ENCODE data around the gene NAV2.

Gene NAV2

GRCh38 chr11:19689281-19690000 lies 23.2 kb upstream of the NAV2 start:
- H3K4me3 ChIP-seq (ENCODE audit: low read depth, low read length): no peak overlapping the region
- no peak for TF ChIP-seq CTCF (IDR thresholded peaks at IDR 0.05; ENCODE audit: low read depth, low read length, missing control alignments)
- DNase-seq (ENCODE audit: low read depth): no peak

DNA sequence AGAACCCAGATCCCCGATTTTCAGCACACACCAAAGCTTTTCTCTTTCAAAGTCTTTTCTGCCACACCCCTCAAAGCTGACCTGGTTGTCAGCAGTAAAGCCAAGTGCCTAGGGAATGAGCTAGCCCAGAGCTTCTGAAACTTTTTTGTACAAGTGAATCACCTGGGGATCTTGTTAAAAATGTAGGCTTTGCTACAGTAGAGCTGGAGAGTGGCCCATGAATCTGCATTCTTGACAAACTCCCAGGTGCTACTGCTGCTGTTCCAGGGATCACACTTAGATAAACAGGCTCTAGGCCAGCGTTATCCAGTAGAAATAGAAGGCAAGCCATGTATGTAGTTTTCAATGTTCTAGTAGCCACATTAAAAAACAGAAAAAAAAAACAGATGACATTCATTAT lies 21.8 kb upstream of the NAV2 start:
- DNase-seq (ENCODE audit: low read depth): no peak
- H3K4me3 ChIP-seq (ENCODE audit: low read depth, low read length): no peak overlapping the region
- TF ChIP-seq CTCF (IDR thresholded peaks at IDR 0.05; ENCODE audit: low read depth, low read length, missing control alignments): no peak

DNA sequence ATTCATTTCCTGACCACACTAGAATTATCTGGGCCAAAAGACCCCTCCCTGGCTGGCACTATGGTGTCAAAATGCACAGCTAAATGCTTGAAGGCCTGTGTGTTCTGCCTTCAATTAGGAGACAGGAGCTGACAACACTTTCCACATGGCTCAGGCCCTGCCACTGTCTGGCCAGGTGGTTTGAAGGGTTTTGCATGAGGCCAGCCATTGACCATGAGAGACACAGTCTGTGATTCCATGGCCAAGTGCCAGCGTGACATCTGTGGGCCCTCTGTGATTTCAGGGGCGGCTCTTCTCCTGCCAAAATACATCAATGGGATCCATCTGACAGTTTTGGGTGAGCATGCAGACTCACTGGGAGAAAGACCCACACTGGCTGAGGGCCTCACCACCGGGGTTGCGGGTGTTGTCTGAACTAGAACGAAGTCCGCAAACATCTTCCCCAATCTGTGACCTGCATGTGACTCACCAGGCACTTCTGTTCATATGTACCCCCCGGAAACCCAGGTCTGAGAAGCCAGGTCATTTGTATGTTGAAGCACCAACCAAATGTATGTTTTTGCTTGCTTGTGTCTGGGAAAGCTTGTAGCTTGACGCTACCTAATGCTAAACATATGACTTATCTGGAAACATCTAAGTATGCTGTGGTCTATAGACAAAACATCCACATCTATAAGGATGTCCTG lies 20.7 kb upstream of the NAV2 start:
- H3K4me3 ChIP-seq (ENCODE audit: low read depth, low read length): no peak overlapping the region
- DNase-seq (ENCODE audit: low read depth): no peak
- TF ChIP-seq CTCF (IDR thresholded peaks at IDR 0.05; ENCODE audit: low read depth, low read length, missing control alignments): no peak

DNA sequence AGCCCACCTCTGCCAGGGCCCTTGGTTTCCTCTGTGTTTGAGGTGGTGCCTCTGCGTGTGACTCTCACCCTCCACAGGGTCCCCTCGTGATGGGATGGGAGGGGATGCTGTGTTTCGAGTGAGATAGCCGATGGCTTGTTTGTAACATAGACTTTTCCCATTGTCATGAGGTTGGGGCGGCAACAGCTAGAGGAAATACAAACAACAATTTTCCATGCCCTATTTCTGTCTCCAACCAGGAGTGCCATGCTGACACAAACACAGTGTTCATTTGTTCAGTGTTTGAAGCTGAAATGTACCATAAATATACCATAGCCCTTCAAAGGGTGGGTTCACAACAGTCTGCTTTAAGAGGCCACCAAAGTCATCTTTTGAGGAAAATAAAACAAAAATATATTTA lies 19.5 kb upstream of the NAV2 start:
- H3K4me3 ChIP-seq (ENCODE audit: low read depth, low read length): no peak overlapping the region
- TF ChIP-seq CTCF (IDR thresholded peaks at IDR 0.05; ENCODE audit: low read depth, low read length, missing control alignments): no peak
- DNase-seq (ENCODE audit: low read depth): no peak

DNA sequence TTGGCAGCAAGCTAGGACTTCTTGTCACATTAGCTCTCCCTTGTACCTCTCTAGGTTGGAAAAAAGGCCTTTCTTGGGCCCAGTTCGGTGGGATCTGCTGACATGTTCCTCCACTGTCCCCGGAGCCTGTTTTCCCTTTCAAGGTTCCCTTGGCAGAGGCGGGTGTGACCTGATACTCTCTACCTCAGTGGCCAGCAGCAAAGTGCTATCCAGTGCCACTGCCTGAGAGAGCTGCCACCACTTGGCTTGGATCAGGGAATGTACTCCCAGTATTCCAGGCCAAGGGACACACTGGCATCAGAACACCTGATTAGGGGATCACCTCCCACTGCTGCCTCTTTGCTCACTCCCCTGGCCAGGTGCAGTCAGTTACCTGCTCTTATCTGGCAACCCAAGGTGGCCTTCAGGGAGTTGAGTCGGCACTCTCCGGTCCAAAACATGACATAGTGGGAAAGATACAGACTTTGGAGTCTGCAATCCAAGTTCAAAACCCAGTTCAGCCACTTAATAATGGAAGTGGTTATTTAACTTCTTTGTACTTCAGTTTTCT lies 17.8 kb upstream of the NAV2 start:
- DNase-seq (ENCODE audit: low read depth): no peak
- TF ChIP-seq CTCF (IDR thresholded peaks at IDR 0.05; ENCODE audit: low read depth, low read length, missing control alignments): no peak

GRCh38 chr11:19696073-19696472 lies 16.6 kb upstream of the NAV2 start:
- TF ChIP-seq CTCF (IDR thresholded peaks at IDR 0.05; ENCODE audit: low read depth, low read length, missing control alignments): no peak
- no peak for DNase-seq (ENCODE audit: low read depth)
- H3K4me3 ChIP-seq (ENCODE audit: low read depth, low read length): no peak overlapping the region

More for the DNA sequence above, 17.8 kb upstream of the NAV2 start:
- no peak overlapping the region for H3K4me3 ChIP-seq (ENCODE audit: low read depth, low read length)
